RPMI7951 (cell line): ENCODE measurements around the gene SMC4. TPM values are rescaled to one million over a fixed set of nuclear protein-coding genes. Genes with fewer than 3 reads are reported as not detected.
A peak's percentile ranks its signal among the peaks of the same experiment; 100 is the strongest.
"Not testable (repeated sequence)": the region's sequence is repeated elsewhere in the genome, so short reads cannot be mapped to it uniquely, and the experiment has no call there.

Experiments
- DNase-seq: peaks from one replicate; pipeline ENCODE4 v3.0.0-alpha.2; 2012; ENCODE audit warnings: low read depth
- total RNA-seq: library from RNA; depleted of rRNA; stranded (reverse); fragments of >200 nt; shearing (Covaris generic); gene quantifications from 2 replicates; pipeline ENCODE4 v1.2.3, GENCODE V29; 2014

SMC4 gene
- total RNA-seq, 1 experiment from 2014 or later = 317 TPM

DNA sequence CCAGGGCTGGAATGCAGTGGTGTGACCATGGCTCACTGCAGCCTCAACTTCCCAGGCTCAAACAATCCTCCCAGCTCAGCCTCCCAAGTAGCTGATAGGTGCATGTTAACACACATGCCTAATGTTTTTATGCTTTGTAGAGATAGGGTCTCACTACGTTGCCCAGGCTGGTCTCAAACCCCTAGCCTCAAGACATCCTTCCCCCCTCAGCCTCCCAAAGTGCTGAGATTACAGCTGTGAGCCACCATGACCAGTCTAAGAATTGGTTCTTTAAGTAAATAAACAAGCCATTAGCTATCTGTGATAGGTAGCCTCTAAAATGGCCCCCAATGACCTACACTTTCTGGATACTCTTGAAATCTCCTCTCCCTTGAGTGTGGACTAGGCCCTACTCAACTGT, 46.4 kb downstream of the SMC4 start:
- no peak for DNase-seq

DNA sequence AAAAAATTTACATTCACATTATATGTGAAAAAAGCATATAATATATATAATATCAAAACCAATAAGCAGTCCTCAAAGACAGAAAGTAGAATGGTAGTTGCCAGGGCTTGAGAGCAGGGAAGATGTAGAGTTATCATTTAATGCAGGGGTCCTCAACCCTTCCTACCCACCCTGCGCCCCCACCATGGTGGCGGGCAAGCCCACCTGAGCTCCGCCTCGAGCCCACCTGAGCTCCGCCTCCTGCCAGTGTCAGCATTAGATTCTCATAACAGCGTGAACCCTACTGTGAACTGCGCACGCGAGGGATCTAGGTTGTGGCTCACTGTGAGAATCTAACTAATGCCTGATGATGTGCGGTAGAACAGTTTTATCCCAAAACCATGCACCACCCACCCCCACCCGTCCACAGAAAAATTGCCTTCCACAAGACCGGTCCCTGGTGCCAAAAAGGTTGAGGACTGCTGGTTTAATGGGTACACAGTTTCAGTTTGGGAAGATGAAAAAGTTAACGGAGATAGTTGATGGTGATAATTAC, 47.1 kb downstream of the SMC4 start:
- DNase-seq = no peak

DNA sequence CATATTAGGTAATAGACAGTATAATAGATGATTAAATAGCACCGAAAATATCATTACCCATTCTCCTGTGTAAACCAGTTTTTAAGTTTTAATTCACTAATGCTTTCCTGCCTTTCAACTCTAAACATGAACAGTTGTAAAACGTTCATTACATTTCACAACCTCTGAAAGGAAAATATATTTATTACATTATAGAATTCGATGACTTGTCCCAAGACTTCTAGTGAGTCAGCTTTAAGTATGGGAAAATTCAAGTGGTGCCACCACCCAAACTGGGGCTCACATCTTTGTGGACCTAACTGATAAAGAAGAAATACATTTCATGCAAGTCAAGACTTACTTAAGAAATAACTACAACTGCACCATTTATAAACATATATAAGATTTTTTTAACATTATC, 48.1 kb downstream of the SMC4 start:
- DNase-seq = no peak

DNA sequence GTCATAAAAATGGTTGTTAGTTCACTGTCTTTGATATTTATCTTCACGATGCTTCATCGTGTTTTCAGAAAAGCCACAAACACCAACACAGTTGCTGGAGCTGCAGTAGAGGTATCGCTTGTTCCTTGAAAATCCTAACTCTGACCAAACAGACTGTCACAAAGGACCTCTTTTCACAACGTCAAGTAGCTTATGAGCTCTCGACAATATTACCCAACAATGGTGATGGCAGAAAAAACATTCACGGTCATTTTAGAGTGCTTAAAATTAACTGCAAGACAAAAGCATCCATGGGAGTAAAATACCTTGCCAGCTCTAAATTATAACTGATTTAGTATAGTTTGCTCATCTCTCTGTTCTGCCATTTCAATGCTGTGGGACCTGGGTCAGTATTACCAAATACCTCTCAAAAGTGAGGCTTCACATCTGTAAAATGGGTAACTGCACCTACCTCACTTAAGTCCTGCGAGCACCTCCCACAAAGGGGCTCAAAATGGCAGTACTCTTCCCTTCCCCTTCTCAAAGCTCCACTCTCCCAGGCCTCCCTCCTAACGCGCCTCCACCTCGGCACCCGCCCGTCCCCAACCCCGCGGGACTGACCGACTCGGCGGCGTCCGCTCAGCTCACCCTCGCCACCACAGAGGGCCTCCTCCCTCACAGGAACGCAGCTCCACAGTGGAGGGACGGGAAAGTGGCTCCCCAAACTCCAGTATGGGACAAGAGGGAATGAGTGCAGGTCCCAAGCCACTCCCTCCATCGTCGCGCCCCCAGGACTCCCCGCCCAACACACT, 49.6 kb downstream of the SMC4 start:
- peak; percentile 26 for DNase-seq

DNA sequence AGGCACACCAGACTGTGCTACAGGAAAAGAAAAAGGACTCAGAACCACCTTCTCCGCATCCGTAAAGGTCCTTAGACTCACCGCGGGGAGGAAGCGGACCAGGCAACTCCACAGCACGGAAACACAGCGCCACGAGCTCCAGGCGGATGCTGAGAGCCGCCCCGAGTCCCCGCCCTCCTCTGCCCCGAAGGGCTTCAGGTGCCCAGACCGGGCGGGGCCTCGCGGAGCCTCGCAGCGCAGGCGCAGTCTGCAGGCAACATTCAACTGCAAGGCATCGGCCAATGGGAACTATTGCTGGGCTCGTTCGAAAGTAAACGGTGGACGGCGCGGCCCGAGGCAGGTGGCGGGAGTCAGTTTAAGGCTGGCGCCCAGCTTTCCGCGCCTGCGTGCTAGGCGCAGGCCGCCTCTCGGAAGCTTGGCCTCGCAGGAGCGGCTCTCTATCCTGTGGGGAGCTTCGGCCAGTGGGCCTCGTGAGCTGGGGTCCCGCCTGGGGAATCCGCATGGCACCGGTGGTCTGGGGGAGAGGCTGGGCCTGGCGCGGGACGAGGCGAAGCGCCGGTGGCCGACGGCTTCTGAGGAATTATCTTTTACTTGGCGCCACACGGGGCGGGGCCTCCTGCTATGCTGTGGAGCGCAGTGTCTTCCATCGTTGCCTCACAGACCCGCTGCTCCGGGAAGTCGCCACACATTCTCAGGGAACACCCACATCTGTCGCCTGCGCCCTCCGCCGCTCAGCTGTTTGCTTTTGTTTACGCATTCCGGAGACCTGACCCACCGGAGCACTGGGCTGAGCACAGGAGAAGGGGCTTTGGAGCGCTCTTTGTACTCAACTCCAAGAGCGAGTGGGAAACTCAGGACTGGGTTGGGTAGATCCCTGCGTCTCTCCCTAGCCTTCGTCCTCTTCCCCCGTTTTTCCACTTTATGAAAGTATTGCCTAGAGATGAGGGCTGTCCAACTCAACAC, 50.5 kb downstream of the SMC4 start, which contains the start of gene TRIM59:
TRIM59 (minus strand) TSS at position 151 of the 963 bp plus-strand sequence. CDS start 10,603 bp downstream, outside the sequence.
- DNase-seq = peak; percentile 85

DNA sequence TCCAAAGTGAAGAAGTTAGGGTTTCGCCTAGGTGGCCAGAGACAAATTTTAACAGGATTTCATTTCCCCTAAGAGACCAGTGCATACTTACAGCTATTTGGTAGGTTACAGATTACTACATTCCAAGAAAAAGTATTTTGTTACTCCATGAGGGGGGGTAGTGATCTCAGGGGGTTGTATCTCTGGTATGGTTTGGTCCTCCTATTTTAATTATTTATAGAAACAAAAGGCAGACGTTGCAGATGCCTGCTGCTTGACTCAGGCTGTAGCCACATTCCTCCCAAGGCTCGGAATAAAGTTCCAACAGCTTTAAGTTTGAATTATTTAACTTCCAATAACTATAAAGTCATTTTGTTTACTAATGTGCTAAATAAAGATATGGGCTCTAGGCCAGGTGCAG, 51.4 kb downstream of the SMC4 start:
- DNase-seq = peak; percentile 69

DNA sequence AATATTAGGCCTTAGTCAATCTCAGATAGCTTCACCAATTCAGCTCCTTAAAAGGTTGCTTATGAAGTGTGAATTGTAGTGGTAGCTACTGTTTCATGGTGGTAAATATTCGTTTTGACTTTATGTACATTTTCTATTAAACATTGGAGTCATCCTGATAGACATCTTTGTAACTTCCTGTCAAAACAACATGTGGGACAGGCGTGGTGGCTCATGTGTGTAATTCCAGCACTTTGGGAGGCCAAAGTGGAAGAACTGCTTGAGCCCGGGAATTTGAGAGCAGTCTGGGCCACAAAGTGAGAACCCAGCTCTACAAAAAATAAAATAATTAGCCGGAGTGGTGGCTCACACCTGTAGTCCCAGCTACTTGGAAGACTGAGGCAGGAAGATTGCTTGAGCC, 52.2 kb downstream of the SMC4 start:
- DNase-seq = peak; percentile 36

DNA sequence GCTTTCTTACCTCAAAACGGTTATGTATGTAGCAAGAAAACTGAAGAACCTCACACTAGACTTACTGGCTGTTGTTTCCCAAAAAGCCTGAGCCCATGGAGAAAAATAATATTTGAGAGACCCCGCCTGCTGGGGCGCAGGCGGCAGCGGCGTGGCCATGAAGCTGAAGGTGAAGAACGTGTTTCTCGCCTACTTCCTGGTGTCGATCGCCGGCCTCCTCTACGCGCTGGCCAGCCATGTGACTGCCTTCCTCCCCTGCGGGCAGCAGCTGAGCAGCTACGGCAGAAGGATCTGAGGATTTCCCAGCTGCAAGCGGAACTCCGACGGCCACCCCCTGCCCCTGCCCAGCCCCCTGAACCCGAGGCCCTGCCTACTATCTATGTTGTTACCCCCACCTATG, 52.8 kb downstream of the SMC4 start:
- not testable (repeated sequence) for DNase-seq

DNA sequence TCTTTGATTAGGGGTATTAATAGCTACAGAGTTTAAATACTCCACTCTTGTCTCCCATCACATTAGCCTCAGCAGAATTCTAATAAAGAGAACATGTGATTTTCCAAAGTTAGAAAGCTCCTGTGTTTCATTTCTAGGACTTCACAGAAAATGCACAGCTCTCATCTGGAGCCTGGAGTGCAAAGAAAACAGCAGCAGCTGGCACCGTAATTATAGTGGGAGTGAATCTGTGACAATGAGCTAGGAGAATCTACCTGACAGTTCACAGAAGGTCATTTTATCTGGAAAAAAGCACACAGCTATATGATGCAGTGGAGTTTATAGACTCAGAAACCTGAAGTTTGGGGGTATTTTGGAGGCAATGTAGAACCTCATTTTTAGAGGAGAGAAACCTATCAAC, 55.5 kb downstream of the SMC4 start:
- no peak for DNase-seq

DNA sequence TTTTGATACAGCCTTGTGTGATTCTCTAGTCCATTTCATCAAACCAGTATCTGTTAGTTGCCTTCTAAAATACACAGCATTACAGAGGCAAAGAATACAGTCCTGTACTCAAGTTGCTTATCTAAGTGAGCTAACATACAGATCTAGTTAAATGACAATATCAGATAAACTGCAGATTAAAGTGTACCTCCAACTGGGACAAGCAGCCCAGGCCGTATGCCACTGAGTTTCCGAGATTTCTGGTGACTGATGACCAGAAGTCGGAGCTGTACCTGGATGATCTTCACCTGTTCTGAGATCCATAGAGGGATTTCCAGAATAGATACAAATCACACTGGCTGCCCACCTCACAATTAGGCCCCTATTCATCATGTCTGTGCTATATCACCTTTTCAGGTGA, 56.4 kb downstream of the SMC4 start:
- DNase-seq = no peak

DNA sequence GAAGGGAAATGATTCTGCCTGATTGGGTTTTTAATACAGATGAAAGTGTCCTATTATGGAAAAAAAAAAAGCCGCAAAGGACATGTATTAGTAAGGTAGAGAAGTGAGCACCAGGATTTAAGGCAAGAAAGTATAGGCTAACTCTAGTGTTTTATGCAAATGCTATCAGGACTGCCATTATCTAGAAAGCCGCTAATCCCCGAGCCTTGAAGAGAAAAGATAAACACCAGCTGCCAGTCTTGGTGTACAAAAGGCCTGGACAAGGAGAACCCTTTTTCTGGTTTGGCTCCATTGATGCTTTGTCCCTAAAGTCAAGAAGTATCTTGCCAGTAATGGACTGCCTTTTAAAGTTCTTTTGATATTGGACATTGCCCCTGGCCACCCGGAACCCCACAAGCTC, 58.7 kb downstream of the SMC4 start:
- no peak for DNase-seq

DNA sequence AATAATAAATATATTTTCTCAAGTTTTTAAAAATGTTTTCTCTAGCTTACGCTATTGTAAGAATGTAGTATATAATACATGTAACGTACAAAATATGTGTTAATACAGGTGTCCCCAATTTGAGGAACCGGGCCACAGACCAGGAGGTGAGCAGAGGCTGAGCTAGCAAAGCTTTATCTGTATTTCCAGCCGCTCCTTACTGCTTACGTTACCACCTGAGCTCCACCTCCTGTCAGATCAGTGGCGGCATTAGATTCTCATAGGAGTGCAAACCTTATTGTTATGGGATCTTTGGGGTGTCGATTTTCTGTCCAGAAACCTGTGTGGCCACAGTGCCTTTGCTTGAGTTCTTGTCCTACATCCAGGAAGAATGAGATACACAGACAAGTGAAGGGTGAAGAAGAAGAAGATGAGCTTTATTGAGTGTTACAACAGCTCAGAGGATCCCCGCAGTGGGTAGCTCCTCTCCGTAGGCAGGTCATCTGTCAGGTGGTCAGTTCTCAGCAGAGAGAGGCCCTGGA, 60.1 kb downstream of the SMC4 start:
- DNase-seq = no peak

DNA sequence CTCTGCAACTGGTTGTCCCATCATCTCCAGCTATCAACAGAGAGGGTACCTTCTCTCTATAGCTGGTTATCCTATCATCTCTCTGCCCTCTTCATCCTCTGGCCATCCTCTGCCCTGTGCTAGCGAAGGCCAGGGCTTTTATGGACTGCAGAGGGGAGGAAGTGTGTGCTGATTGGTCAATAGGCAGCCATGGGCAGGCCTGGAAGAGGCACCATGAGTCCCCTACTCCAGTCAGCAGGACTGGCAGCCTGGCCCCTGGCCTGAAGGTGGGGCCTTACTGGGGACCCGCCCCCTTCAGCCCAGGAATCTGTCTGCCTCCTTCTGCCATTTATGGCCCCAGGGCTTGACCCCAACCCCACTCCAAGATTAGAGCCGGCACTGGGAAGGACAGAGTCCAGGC, 60.6 kb downstream of the SMC4 start:
- no peak for DNase-seq

DNA sequence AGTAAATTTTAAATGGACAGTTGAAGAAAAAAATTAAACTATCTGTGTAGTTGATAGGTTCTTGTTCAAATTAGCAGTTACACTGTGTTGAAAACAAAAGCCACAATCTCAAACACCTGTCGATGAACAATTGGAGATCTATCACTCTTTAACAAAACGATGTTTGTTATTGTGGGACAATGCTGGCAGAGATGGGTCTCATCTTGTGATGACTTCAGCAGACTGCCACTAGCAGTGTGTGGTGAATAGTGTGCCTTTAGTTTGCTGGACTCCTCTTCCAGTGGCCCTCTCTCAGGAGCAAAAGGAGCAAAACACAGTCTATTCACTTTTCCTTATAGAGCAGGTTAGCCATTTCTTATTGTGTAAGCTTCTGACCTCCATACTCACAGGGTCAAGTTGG, 64.9 kb downstream of the SMC4 start:
- DNase-seq = no peak

DNA sequence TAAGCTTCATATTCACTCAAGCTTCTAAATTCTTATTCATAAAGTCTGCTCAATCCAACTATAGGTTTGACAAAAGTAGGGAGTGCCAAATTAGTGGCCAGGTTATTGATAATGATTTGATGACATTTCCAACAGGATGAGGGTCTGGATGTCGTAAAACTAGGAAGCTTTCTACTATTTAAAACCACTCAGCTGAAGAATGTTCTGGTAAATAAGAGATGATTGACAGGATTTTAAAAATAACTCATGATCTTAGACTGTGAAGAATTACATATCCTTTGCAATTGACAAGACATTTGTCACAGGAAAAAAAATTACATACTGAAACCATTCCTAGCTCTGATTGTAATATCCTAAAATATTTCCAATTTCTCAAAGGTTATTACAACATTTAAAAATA, 65.5 kb downstream of the SMC4 start:
- no peak for DNase-seq

DNA sequence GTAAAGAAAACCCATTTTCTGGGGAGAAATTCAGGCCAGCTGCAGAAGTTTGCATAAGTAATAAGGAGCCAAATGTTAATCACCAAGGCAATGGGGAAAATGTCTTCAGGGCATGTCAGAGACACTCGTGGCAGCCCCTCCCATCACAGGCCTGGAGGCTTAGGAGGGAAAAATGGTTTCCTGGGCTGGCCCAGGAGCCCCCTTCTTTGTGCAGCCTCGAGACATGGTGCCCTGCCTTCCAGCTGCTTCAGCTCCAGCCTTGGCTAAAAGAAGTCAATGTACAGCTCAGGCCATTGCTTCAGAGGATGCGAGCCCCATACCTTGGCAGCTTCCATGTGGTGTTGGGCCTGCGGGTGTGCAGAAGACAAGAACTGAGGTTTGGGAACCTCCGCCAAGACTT, 70.7 kb downstream of the SMC4 start:
- no peak for DNase-seq

DNA sequence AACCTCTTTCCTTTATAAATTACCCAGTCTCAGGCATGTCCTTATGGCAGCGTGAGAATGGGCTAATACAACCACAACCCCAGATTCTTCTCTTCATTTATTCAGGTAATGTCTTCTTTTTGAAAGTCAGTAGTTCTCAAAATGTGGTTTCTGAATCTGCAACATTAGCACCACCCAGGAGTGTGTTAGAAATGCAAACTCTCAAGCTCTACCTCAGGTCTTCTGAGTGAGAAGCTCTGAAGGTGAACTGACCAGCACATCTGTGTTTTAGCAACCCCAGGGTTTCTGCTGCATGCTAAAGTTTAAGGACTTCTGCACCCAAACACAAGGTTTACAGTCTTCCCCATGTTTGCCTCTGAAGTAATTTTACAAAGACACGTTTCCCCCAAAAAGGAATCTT, 72.4 kb downstream of the SMC4 start:
- DNase-seq = no peak

DNA sequence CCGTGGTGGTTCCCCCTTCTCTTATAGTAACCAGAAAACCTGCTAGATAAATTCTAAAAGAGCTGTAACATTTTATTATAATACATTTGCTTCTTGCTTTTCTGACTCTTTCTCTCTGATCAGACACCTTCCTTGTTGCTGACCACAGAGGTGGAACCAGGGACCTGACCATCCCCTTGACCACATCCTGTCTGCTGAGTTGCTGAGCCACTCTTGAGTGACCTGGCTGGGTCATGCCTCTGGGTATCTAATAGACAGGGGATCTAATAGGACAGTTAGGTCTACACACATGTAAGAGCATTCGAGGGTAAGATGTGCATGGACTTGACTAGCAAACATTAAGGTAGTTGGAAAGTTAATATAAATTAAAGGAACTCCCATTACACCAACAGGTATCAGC, 72.9 kb downstream of the SMC4 start:
- DNase-seq = peak; percentile 26

DNA sequence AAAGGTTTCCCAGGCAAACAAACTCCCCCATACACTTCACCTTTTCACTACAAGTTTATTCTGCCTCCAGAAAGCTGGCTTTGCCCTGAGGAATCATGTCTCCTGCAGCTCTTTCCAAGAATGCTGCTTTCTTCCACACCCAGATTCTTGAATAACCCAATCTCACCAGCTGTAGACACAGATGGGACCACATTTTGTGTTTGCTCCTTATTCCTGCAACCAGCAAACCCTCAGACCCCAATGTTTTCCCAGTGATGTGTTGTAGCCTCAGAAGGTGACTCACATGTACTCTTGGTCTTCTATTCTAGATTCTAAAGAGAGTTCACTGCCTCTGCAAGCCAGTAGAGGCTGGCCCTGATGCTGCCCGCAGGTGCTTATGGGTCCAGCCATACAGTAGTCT, 73.8 kb downstream of the SMC4 start:
- DNase-seq = peak; percentile 91

DNA sequence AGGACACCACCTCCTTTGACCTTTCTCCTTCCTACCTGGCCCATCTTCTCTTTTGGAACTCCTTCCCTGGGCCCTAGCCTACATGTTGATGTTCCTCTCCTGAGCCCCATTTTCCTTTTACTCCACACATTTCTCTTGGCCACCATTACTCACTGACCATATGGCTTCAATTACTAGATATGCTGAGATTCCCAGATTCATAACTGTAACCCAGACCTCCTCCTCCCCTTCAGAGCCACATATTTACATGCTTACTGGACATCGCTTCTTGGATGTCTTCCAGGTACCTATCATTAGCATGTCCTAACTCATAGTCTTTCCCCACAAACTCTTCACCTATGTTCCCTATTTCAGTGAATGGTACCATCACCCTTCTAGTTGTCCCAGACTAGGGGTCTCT, 74.5 kb downstream of the SMC4 start:
- DNase-seq = peak; percentile 92

DNA sequence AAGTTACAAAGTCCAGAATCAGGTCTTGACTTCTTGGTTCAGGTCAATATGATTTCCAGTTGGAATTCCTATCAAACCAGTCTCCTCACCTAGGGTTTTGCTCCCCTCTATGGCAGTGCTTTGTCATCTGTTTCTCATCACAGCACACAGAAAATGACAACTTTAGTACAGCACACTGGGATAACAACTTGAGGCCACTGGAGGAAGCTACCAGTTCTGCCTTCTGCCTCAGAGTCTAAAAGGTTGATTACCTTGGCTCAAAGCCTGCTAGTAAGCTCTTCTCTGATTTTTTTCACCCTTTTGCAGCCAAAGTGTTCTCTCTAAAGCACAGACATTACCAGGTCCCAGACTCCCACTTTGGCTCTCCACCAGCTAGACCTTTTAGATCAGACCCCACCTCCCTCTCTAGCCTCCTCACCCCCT, 75.0 kb downstream of the SMC4 start:
- peak; percentile 50 for DNase-seq

DNA sequence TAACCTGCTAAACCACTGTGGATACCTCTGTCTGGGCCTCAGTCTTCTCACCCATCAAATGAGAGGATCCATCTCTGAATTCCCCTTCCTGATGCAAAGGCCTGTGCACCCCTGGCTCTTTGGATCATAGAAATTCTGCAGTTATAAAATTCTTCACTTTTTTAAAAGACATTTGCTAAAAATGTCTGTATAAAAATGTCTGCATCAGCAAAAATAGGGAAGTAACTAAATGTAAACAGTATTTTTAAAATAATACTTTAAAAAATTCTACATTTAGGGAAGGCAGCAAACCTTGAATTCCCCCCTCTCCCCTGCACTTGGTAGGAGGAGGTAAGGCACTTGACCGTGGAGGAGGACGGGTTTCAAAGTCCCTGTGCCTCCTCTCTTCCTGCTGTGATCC, 75.7 kb downstream of the SMC4 start:
- DNase-seq = no peak
